Upper lobe of left lung (tissue), 4 donors: ENCODE results near the gene RPS2.

Source experiments
- POLR2A ChIP-seq, 4 donors: fragments of 450-650 bp; IDR thresholded peaks; one replicate each; pipeline ENCODE4 v1.5.1; 2016 to 2017; ENCODE audit warnings: antibody characterized with exemption in 4 of 4, mild to moderate bottlenecking in 2 of 4
- POLR2AphosphoS5 ChIP-seq, 2 donors: sonication (generic); formaldehyde crosslinking; IDR thresholded peaks; one replicate each; pipeline ENCODE4 v1.5.1; 2017; ENCODE audit warnings: antibody characterized with exemption in 2 of 2
- TF ChIP-seq, protein P1 (sequence below), 6 experiments: fragments of 450-650 bp in 4 of 6; fragments of 200-600 bp in 2 of 6; sonication (generic) in 2 of 6; IDR thresholded peaks; one replicate each; pipeline ENCODE4 v1.5.1; 2016 to 2019; ENCODE audit warnings: antibody characterized with exemption in 6 of 6

DNA sequence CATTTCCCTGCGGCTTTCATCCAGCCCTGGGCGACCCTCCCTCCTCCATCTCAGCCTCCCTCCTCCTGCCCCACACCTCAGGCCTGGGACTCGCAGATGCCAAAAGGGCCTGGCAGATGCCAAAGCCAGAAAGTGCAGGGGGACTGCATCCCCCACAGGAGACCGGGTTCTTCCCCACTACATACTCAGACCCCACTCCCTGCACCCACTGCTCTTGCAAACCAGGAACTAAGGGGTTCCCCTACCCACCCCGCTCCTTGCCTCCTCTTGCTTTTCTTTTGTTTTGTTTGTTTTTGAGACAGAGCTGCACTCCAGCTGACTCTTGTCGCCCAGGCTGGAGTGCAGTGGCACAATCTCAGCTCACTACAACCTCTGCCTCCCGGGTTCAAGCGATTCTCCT lies 49.6 kb downstream of the RPS2 start:
- TF ChIP-seq, protein P1, sequence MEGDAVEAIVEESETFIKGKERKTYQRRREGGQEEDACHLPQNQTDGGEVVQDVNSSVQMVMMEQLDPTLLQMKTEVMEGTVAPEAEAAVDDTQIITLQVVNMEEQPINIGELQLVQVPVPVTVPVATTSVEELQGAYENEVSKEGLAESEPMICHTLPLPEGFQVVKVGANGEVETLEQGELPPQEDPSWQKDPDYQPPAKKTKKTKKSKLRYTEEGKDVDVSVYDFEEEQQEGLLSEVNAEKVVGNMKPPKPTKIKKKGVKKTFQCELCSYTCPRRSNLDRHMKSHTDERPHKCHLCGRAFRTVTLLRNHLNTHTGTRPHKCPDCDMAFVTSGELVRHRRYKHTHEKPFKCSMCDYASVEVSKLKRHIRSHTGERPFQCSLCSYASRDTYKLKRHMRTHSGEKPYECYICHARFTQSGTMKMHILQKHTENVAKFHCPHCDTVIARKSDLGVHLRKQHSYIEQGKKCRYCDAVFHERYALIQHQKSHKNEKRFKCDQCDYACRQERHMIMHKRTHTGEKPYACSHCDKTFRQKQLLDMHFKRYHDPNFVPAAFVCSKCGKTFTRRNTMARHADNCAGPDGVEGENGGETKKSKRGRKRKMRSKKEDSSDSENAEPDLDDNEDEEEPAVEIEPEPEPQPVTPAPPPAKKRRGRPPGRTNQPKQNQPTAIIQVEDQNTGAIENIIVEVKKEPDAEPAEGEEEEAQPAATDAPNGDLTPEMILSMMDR (IDR thresholded peaks at IDR 0.05) = no peak
- TF ChIP-seq POLR2A (IDR thresholded peaks at IDR 0.05) = no peak
- no peak for TF ChIP-seq POLR2AphosphoS5 (IDR thresholded peaks at IDR 0.05)
